K562 (cell line): ENCODE data around the gene TECPR2. TPM values are rescaled to one million over a fixed set of nuclear protein-coding genes. Genes with fewer than 3 reads are reported as not detected.

ENCODE experiments used
- COPS2 ChIP-seq: fragments of 450-650 bp; conservative IDR thresholded peaks from 2 replicates; pipeline ENCODE4 v1.6.1; 2016; ENCODE audit warnings: mild to moderate bottlenecking, moderate library complexity
- DIDO1 ChIP-seq: fragments of 450-650 bp; IDR thresholded peaks from 2 replicates; pipeline ENCODE4 v1.6.1; 2016; ENCODE audit warnings: low read depth, missing biosample characterization, missing genetic modification characterization
- HNRNPL ChIP-seq: fragments of 200-400 bp; formaldehyde crosslinking; IDR thresholded peaks from 2 replicates; pipeline ENCODE4 v1.6.1; 2017; ENCODE audit warnings: low read depth, mild to moderate bottlenecking, low read length
- NCOR1 ChIP-seq: fragments of 450-650 bp; IDR thresholded peaks from 2 replicates; pipeline ENCODE4 v1.6.1; 2016; ENCODE audit warnings: mild to moderate bottlenecking, moderate library complexity
- PHF8 ChIP-seq: fragments of 200-600 bp; sonication (generic); IDR thresholded peaks from 2 replicates; pipeline ENCODE4 v1.6.1; 2012; ENCODE audit warnings: mixed run types, mild to moderate bottlenecking, inconsistent platforms, low read length, moderate library complexity, borderline replicate concordance
- RHOXF2B ChIP-seq: fragments of 250-450 bp; sonication (Bioruptor Pico); conservative IDR thresholded peaks from 2 replicates; pipeline ENCODE4 v1.5.1; 2021
- SLC30A9 ChIP-seq: fragments of 250-450 bp; sonication (Bioruptor Pico); IDR thresholded peaks from 2 replicates; pipeline ENCODE4 v1.8.0; 2022; ENCODE audit warnings: mild to moderate bottlenecking, moderate library complexity
- SMARCA5 ChIP-seq: fragments of 450-650 bp; IDR thresholded peaks from 2 replicates; pipeline ENCODE4 v1.6.1; 2016
- THRB ChIP-seq: fragments of 450-650 bp; formaldehyde crosslinking; conservative IDR thresholded peaks from 2 replicates; pipeline ENCODE4 v1.4.0; 2022; ENCODE audit warnings: mild to moderate bottlenecking, missing genetic modification characterization
- ZNF764 ChIP-seq: fragments of 250-450 bp; sonication (Bioruptor Pico); IDR thresholded peaks from 2 replicates; pipeline ENCODE4 v1.4.0; 2020; ENCODE audit warnings: low read depth, mild to moderate bottlenecking, moderate library complexity
- ZNF830 ChIP-seq: fragments of 250-450 bp; sonication (Bioruptor Pico); IDR thresholded peaks from 2 replicates; pipeline ENCODE4 v1.5.0; 2021; ENCODE audit warnings: mild to moderate bottlenecking
- polyA plus RNA-seq, 8 experiments: library from polyadenylated mRNA; depleted of rRNA in 4 of 8; stranded (reverse) in 5 of 8; unstranded in 3 of 8; fragments of >200 nt; fragmentation: Nextera tagmentation in 2 of 8; fragmentation: Illumina TruSeq in 1 of 8; extraction: Ambion mirVana in 2 of 8; extraction: Trizol in 1 of 8; gene quantifications; 2 replicates each; pipeline versions ENCODE4 v1.2.1 to v1.2.3, GENCODE V29; 2011 to 2014; ENCODE audit warnings: inconsistent platforms in 1 of 8, missing spikeins in 1 of 8
- total RNA-seq, 7 experiments: library from RNA; depleted of rRNA in 6 of 7; stranded (reverse); fragments of >200 nt in 6 of 7; fragmentation: Illumina TruSeq in 2 of 7; extraction: Trizol in 2 of 7; gene quantifications; 2 replicates each; pipeline versions ENCODE4 v1.2.1 to v1.2.3, GENCODE V29; 2011 to 2021; ENCODE audit warnings: low replicate concordance in 1 of 7
- TF ChIP-seq, protein P1 (sequence below): fragments of 450-650 bp; IDR thresholded peaks from 2 replicates; pipeline ENCODE4 v1.6.1; 2018; ENCODE audit not compliant: partially characterized antibody
- TF ChIP-seq, protein P2 (sequence below): fragments of 250-450 bp; sonication (Bioruptor Pico); IDR thresholded peaks from 2 replicates; pipeline ENCODE4 v1.4.0; 2020; ENCODE audit warnings: mild to moderate bottlenecking, moderate library complexity

The TECPR2 gene
- total and polyA plus RNA-seq, 9 of the 15 experiments (the other 6 are each of a cell fraction or from before 2014, with no cell fraction given), result 0.04 to 3.0 (median 0.83) TPM

GRCh38 chr14:102348376-102348775 is 14.4 kb upstream of the TECPR2 start (continued):
- TF ChIP-seq THRB (no peak), SLC30A9 (CRISPR knock-in tag) (no peak), HNRNPL (no peak), SMARCA5 (no peak), PHF8 (no peak), RHOXF2B (CRISPR knock-in tag) (no peak), COPS2 (no peak), DIDO1 (no peak), ZNF764 (no peak), ZNF830 (no peak), NCOR1 (no peak)
- TF ChIP-seq, protein P1, sequence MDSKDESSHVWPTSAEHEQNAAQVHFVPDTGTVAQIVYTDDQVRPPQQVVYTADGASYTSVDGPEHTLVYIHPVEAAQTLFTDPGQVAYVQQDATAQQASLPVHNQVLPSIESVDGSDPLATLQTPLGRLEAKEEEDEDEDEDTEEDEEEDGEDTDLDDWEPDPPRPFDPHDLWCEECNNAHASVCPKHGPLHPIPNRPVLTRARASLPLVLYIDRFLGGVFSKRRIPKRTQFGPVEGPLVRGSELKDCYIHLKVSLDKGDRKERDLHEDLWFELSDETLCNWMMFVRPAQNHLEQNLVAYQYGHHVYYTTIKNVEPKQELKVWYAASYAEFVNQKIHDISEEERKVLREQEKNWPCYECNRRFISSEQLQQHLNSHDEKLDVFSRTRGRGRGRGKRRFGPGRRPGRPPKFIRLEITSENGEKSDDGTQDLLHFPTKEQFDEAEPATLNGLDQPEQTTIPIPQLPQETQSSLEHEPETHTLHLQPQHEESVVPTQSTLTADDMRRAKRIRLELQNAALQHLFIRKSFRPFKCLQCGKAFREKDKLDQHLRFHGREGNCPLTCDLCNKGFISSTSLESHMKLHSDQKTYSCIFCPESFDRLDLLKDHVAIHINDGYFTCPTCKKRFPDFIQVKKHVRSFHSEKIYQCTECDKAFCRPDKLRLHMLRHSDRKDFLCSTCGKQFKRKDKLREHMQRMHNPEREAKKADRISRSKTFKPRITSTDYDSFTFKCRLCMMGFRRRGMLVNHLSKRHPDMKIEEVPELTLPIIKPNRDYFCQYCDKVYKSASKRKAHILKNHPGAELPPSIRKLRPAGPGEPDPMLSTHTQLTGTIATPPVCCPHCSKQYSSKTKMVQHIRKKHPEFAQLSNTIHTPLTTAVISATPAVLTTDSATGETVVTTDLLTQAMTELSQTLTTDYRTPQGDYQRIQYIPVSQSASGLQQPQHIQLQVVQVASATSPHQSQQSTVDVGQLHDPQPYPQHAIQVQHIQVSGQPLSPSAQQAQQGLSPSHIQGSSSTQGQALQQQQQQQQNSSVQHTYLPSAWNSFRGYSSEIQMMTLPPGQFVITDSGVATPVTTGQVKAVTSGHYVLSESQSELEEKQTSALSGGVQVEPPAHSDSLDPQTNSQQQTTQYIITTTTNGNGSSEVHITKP, result no peak
- TF ChIP-seq, protein P2, sequence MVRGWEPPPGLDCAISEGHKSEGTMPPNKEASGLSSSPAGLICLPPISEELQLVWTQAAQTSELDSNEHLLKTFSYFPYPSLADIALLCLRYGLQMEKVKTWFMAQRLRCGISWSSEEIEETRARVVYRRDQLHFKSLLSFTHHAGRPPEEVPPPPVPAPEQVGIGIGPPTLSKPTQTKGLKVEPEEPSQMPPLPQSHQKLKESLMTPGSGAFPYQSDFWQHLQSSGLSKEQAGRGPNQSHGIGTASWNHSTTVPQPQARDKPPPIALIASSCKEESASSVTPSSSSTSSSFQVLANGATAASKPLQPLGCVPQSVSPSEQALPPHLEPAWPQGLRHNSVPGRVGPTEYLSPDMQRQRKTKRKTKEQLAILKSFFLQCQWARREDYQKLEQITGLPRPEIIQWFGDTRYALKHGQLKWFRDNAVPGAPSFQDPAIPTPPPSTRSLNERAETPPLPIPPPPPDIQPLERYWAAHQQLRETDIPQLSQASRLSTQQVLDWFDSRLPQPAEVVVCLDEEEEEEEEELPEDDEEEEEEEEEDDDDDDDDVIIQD (CRISPR knock-in tag), result no peak
- TF ChIP-seq, all 486 proteins: peak for 0
